Stimulated activated naive B cell treated with anti-CD40 and anti-IgM and Interleukin-4, amounts not matched to agents 10 μg/mL and 1 μg/mL and 100 μg/mL, for 72 hours (primary cell): Measurements from ENCODE around the gene CDC42SE1.
"Not testable (repeated sequence)": the region's sequence is repeated elsewhere in the genome, so short reads cannot be mapped to it uniquely, and the experiment has no call there.

Experiments used
- ATAC-seq, 2 donors: fragments of 150-1000 bp; cut with Tn5 transposase; replicated peaks; 2 replicates each; pipeline ENCODE4 v1.10.0; 2021; ENCODE audit warnings: moderate library complexity in 1 of 2
- DNase-seq: peaks from one replicate; pipeline ENCODE4 v3.0.0; 2021
- H3K27ac Mint-ChIP-seq: one replicate; pipeline ENCODE4 v1.8.0; 2022; ENCODE audit warnings: mild to moderate bottlenecking, mixed read lengths
- H3K27me3 Mint-ChIP-seq, 2 donors: one replicate each; pipeline ENCODE4 v1.8.0; 2022; ENCODE audit warnings: mixed read lengths in 2 of 2
- H3K36me3 Mint-ChIP-seq, 2 donors: one replicate each; pipeline ENCODE4 v1.8.0; 2022; ENCODE audit warnings: mixed read lengths in 2 of 2, mild to moderate bottlenecking in 1 of 2
- H3K4me1 Mint-ChIP-seq, 2 donors: one replicate each; pipeline ENCODE4 v1.8.0; 2022; ENCODE audit warnings: mixed read lengths in 2 of 2, mild to moderate bottlenecking in 1 of 2
- H3K4me3 Mint-ChIP-seq, 2 donors: one replicate each; pipeline ENCODE4 v1.8.0; 2022; ENCODE audit warnings: mild to moderate bottlenecking in 2 of 2, mixed read lengths in 2 of 2, moderate library complexity in 1 of 2
- H3K9me3 Mint-ChIP-seq, 2 donors: one replicate each; pipeline ENCODE4 v1.8.0; 2022; ENCODE audit warnings: mixed read lengths in 2 of 2, mild to moderate bottlenecking in 1 of 2

Gene CDC42SE1

DNA sequence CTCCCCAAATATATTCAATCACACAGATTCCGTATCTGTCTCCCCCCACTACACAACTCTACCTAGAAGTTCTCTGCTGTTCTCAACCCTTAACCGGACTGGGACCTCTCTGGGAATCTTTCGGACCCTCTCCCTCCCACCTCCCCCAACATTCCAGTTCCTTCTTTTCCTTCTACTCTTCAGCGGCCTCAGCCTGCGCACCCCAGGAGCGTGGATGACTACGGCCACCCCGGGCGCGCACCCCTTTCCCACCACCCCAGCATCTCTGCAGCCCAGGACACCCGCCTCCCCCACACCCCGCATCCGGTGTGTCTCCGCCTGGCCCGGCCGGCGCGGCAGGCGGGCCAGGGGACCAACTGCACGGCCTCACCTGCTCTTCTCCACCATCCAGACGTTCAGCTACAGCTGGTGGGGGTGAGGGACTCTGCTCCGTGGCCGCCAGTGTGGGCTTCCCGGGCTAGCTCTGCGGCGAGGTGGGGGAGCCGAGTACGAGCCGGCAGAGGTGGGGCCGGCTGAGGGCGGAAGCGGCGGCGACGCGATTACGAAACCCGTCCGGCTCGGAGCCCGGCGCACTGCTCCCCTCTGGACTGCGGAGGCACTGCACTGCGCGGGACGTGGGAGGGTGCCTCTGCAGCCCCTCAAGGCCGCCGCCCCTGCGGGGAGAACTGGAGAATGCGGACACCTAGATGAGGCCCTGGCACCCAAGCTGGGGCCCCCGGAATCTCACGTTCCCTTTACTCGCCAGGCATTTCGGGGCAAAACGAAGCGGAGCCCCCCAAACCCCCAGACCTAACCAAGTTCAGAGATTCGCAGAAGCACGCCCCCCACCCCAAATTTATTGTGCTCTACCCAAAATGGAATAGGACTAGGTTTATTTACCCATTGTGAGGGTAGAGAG, at the start of gene CDC42SE1:
Gene CDC42SE1 (minus strand): TSS at position 514 of the 898 bp plus-strand sequence. CDS start 3,892 bp downstream, outside the sequence.
- peak; percentile 84 to 89 for ATAC-seq
- Mint-ChIP-seq H3K4me3 (peak within 1 kb of the TSS; percentile 94 to 95), H3K27me3 (no peaks in the 10 kb centered on the region), H3K4me1 (peaks cover 42 to 60% of the 10 kb centered on the region in 2 donors), H3K9me3 (no peaks in the 10 kb centered on the region), H3K36me3 (peaks cover 41 to 44% of the 10 kb centered on the region in 2 donors), H3K27ac (peak within 1 kb of the TSS; percentile 99)
- peak; percentile 84 for DNase-seq

DNA sequence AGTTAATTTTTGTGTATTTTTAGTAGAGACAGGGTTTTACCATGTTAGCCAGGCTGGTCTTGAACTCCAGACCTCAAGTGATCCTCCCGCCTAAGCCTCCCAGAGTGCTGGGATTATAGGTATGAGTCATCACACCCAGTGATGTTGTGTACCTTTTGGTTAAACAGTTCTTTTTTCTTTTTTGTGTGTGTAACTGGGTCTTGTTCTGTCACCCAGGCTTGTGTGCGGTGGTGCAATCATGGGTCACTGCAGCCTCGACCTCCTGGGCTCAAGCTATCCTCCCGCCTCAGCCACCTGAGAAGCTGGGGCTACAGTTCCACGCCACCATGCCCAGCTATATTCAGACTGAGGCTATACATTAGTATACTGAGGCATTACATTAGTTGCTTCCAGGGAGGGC, 48.9 kb upstream of the CDC42SE1 start:
- H3K27ac Mint-ChIP-seq = no peak overlapping the region
- peaks cover 9 to 11% of the 10 kb centered on the region in 2 donors for H3K36me3 Mint-ChIP-seq

GRCh38 chr1:151106894-151107293, 47.5 kb upstream of the CDC42SE1 start:
- no peak overlapping the region for H3K4me3 Mint-ChIP-seq
- no peaks in the 10 kb centered on the region for H3K27me3 Mint-ChIP-seq
- H3K9me3 Mint-ChIP-seq = no peaks in the 10 kb centered on the region
- ATAC-seq (no peak), DNase-seq (no peak)
- no peak overlapping the region for H3K27ac Mint-ChIP-seq
- peaks cover 9 to 11% of the 10 kb centered on the region in 2 donors for H3K36me3 Mint-ChIP-seq
- H3K4me1 Mint-ChIP-seq = no peaks in the 10 kb centered on the region

More for the DNA sequence above, 48.9 kb upstream of the CDC42SE1 start:
- Mint-ChIP-seq H3K4me3 (no peak overlapping the region), H3K4me1 (no peaks in the 10 kb centered on the region), H3K9me3 (no peaks in the 10 kb centered on the region), H3K27me3 (no peaks in the 10 kb centered on the region)
- no peak for DNase-seq
- no peak for ATAC-seq

- ATAC-seq = no peak
- no peaks in the 10 kb centered on the region for H3K9me3 Mint-ChIP-seq
- no peak overlapping the region for H3K27ac Mint-ChIP-seq
- no peaks in the 10 kb centered on the region for H3K27me3 Mint-ChIP-seq
- H3K36me3 Mint-ChIP-seq = peaks cover 7% of the 10 kb centered on the region in 2 donors
- H3K4me1 Mint-ChIP-seq = no peaks in the 10 kb centered on the region
- H3K4me3 Mint-ChIP-seq = no peak overlapping the region
- DNase-seq = no peak
These were observed 45.2 kb upstream of the CDC42SE1 start for GRCh38 chr1:151104630-151105029.

- H3K27ac Mint-ChIP-seq = no peak overlapping the region
- no peaks in the 10 kb centered on the region for H3K27me3 Mint-ChIP-seq
- ATAC-seq (no peak), DNase-seq (no peak)
- H3K9me3 Mint-ChIP-seq = no peaks in the 10 kb centered on the region
- no peaks in the 10 kb centered on the region for H3K4me1 Mint-ChIP-seq
- H3K4me3 Mint-ChIP-seq = no peak overlapping the region
- peaks cover 0 to 6% of the 10 kb centered on the region in 2 donors for H3K36me3 Mint-ChIP-seq
These were observed 38.7 kb upstream of the CDC42SE1 start for GRCh38 chr1:151098126-151098525.

DNA sequence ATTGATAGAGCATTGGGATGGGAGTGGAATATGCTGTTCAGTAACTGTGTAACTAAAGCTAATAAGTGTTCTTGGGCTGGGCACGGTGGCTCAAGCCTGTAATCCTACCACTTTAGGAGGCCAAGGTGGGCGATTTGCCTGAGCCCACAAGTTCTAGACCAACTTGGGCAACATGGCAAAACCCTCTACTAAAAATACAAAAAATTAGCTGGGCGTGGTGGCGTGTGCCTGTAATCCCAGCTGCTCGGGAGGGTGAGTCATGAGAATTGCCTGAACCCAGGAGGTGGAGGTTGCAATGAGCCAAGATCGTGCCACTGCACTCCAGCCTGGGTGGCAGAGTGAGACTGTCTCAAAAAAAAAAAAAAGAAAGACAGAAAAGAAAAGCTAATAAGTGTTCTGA, 38.0 kb upstream of the CDC42SE1 start:
- not testable (repeated sequence) for H3K27ac Mint-ChIP-seq, H3K27me3 Mint-ChIP-seq, H3K9me3 Mint-ChIP-seq, ATAC-seq, H3K4me3 Mint-ChIP-seq, H3K4me1 Mint-ChIP-seq, DNase-seq
- H3K36me3 Mint-ChIP-seq = peaks cover 0 to 10% of the 10 kb centered on the region in 2 donors

GRCh38 chr1:151085953-151086559, 26.6 kb upstream of the CDC42SE1 start:
- Mint-ChIP-seq H3K27me3 (no peaks in the 10 kb centered on the region), H3K4me1 (peaks cover 3 to 10% of the 10 kb centered on the region in 2 donors), H3K36me3 (peaks cover 5 to 7% of the 10 kb centered on the region in 2 donors), H3K4me3 (no peak overlapping the region), H3K27ac (no peak overlapping the region), H3K9me3 (no peaks in the 10 kb centered on the region)
- DNase-seq (no peak), ATAC-seq (no peak)

DNA sequence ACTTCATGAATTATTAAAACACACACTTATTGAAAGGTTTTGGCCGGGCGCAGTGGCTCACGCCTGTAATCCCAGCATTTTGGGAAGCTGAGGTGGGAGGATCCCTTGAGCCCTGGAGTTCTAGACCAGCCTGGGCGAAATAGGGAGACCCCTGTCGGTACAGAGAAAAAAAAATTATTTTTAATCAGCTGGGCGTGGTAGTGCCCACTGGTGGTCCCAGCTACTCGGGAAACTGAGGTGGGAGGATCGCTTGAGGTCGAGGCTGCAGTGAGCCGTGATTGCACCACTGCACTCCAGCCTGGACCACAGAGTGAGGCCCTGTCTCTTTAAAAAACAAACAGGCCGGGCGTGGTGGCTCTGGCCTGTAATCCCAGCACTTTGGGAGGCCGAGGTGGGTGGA, 12.8 kb upstream of the CDC42SE1 start:
- no peaks in the 10 kb centered on the region for H3K27me3 Mint-ChIP-seq
- H3K9me3 Mint-ChIP-seq = no peaks in the 10 kb centered on the region
- no peak for DNase-seq
- H3K4me3 Mint-ChIP-seq = no peak overlapping the region
- peaks cover 10 to 11% of the 10 kb centered on the region in 2 donors for H3K36me3 Mint-ChIP-seq
- H3K27ac Mint-ChIP-seq = no peak overlapping the region
- ATAC-seq = no peak
- peaks cover 2 to 7% of the 10 kb centered on the region in 2 donors for H3K4me1 Mint-ChIP-seq

GRCh38 chr1:151070474-151071276, 11.3 kb upstream of the CDC42SE1 start, which contains the start of gene GABPB2:
Gene GABPB2, plus strand, starts transcription at chr1:151070761. Its CDS starts 17,429 bp downstream, at chr1:151088190.
- H3K4me1 Mint-ChIP-seq = peaks cover 4 to 7% of the 10 kb centered on the region in 2 donors
- H3K27me3 Mint-ChIP-seq = no peaks in the 10 kb centered on the region
- ATAC-seq (peak; percentile 91 to 94), DNase-seq (peak; percentile 88)
- peak within 1 kb of the TSS; percentile 100 for H3K27ac Mint-ChIP-seq
- H3K4me3 Mint-ChIP-seq = peak within 1 kb of the TSS; percentile 90 to 99
- no peaks in the 10 kb centered on the region for H3K9me3 Mint-ChIP-seq
- peaks cover 7 to 14% of the 10 kb centered on the region in 2 donors for H3K36me3 Mint-ChIP-seq

GRCh38 chr1:151069103-151069486, 9.7 kb upstream of the CDC42SE1 start:
- H3K4me3 Mint-ChIP-seq = peak overlapping the region; percentile 90 to 99
- peak overlapping the region; percentile 100 for H3K27ac Mint-ChIP-seq
- peaks cover 0 to 12% of the 10 kb centered on the region in 2 donors for H3K36me3 Mint-ChIP-seq
- ATAC-seq (no peak), DNase-seq (no peak)
- no peaks in the 10 kb centered on the region for H3K27me3 Mint-ChIP-seq
- H3K4me1 Mint-ChIP-seq = peaks cover 4 to 7% of the 10 kb centered on the region in 2 donors
- H3K9me3 Mint-ChIP-seq = no peaks in the 10 kb centered on the region

DNA sequence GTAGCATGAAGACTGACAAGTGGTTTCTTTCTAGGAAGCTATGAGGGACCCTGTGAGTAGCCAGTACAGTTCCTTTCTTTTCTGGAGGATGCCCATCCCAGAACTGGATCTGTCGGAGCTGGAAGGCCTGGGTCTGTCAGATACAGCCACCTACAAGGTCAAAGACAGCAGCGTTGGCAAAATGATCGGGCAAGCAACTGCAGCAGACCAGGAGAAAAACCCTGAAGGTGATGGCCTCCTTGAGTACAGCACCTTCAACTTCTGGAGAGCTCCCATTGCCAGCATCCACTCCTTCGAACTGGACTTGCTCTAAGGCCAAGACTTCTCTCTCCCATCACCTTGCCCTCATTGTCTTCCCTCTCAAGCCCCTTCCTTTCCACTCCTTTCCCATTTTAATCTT, 7.8 kb upstream of the CDC42SE1 start:
- H3K27ac Mint-ChIP-seq = no peak overlapping the region
- no peak for ATAC-seq
- no peaks in the 10 kb centered on the region for H3K9me3 Mint-ChIP-seq
- peaks cover 4 to 7% of the 10 kb centered on the region in 2 donors for H3K4me1 Mint-ChIP-seq
- H3K4me3 Mint-ChIP-seq = no peak overlapping the region
- DNase-seq = no peak
- H3K27me3 Mint-ChIP-seq = no peaks in the 10 kb centered on the region
- H3K36me3 Mint-ChIP-seq = peaks cover 0 to 12% of the 10 kb centered on the region in 2 donors

DNA sequence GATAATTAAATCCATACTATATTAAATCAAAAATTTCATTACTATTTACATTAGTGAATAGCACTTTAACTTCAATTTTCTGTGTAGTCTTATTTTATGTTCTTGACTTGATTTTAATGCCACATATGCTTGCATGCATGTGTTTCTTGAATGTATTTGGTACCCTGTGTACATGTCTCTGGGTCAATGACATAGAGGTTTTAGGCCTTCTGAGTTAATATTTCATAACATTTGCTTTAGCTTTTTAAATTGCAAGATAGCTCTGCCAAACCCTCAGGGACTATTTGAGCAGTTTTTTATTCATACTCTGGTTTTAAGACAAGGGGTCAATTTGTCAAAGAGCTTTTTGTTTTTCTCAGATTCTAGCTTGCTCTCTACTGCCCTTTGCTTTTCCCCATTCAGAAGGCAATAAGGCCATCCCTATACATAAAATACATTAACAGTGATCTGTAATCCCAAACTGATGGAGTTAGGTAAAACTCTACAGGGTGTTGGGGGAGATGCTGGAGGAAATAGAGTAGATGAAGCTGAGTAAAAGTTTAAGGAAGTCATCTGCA, 5.7 kb upstream of the CDC42SE1 start:
- no peak for DNase-seq
- peaks cover 9 to 14% of the 10 kb centered on the region in 2 donors for H3K4me1 Mint-ChIP-seq
- peaks cover 0 to 5% of the 10 kb centered on the region in 2 donors for H3K36me3 Mint-ChIP-seq
- H3K27me3 Mint-ChIP-seq = no peaks in the 10 kb centered on the region
- no peaks in the 10 kb centered on the region for H3K9me3 Mint-ChIP-seq
- H3K4me3 Mint-ChIP-seq = no peak overlapping the region
- no peak overlapping the region for H3K27ac Mint-ChIP-seq
- ATAC-seq = no peak

- Mint-ChIP-seq H3K4me3 (no peak overlapping the region), H3K27ac (no peak overlapping the region), H3K9me3 (no peaks in the 10 kb centered on the region), H3K27me3 (no peaks in the 10 kb centered on the region), H3K4me1 (peaks cover 15 to 27% of the 10 kb centered on the region in 2 donors), H3K36me3 (peaks cover 17 to 19% of the 10 kb centered on the region in 2 donors)
- ATAC-seq (no peak), DNase-seq (no peak)
These were observed 3.4 kb upstream of the CDC42SE1 start for GRCh38 chr1:151062741-151063371.
